Measurements from ENCODE around the gene FA2H. TPM values are rescaled to one million over a fixed set of nuclear protein-coding genes. Genes with fewer than 3 reads are reported as not detected.
A peak's percentile ranks its signal among the peaks of the same experiment; 100 is the strongest.
"Not testable (repeated sequence)": the region's sequence is repeated elsewhere in the genome, so short reads cannot be mapped to it uniquely, and the experiment has no call there.

The FA2H gene
- total RNA-seq, 2 experiments from 2014 or later = not detected

DNA sequence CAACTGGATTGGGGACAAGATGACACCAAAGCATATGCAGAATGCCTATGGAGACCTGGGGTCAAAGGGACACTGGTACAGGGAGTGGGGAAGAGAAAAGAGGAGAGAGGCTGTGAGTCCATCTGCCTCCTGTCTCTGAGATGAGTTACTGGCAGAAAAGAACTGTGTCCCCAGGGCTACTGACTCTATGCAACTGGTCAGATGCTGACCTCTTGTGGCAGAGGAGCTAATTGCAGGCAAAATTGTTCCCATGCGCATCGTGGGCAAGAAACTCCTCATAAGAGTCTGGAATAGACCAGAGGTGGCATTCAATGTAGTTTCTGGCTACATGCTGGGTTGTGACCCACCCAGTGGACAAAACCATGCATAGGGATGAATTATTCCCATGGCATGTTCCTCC, 47.9 kb downstream of the FA2H start:
- Mint-ChIP-seq H3K36me3 (ENCODE audit: low read depth) (no peaks in the 10 kb centered on the region), H3K27me3 (ENCODE audit: low read depth) (no peaks in the 10 kb centered on the region), H3K27ac (no peak overlapping the region), H3K4me3 (no peak overlapping the region), H3K4me1 (ENCODE audit: low read depth) (peaks cover 13% of the 10 kb centered on the region), H3K9me3 (ENCODE audit: insufficient read depth) (peaks cover 7% of the 10 kb centered on the region)
- ChIA-PET CTCF (interaction anchor here (0.7 to 2.8 kb wide), 10 partner anchors 11 to 417 kb away, joined by 3 to 11 read pairs (median 3); partner anchors contain the start of gene MLKL), POLR2A (no interaction called here)
- ATAC-seq (no peak), DNase-seq (peak; percentile 45)

DNA sequence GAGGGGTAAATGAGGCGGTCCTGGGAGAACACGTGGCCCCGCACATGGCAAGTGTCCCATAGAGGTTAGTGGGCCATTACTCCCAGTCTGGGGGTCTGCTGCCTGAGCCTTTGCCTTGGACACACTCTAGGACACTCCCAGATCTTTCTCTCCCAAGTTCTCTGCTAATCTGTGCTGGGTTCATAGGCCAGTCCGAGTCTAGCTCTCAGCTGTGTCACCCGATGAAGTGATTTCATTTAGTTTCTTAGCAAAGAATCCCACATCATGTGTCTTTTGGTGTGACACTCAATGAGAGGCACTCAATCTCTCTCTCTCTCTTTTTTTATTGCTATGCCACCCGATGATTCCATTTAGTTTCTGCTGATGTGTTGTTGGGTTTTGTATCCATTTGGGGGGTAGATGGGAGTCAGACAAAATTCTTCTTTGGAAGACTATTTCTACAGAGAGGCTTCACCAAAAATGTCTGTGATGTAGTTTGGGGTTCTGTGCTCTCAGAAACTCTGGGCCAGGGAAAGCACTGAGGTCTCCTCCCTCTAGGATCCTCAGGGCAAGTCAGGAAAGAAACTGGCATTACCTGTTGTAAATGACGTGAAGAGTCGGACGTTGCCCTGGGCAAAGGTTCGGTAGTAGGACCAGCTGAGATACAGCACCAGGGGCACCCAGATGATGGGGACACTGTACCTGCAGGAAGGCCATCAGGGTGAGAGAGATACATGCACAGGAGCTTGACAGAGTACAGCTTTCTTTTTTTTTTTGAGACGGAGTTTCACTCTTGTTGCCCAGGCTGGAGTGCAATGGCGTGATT, 48.8 kb downstream of the FA2H start:
- Mint-ChIP-seq H3K27me3 (ENCODE audit: low read depth) (no peaks in the 10 kb centered on the region), H3K36me3 (ENCODE audit: low read depth) (no peaks in the 10 kb centered on the region), H3K4me1 (ENCODE audit: low read depth) (peaks cover 13% of the 10 kb centered on the region), H3K4me3 (no peak overlapping the region), H3K9me3 (ENCODE audit: insufficient read depth) (peaks cover 7% of the 10 kb centered on the region), H3K27ac (no peak overlapping the region)
- ChIA-PET POLR2A (no interaction called here), CTCF (interaction anchor here (0.7 to 2.8 kb wide), 8 partner anchors 12 to 416 kb away, joined by 3 to 11 read pairs (median 5); partner anchors contain the start of gene MLKL)
- DNase-seq = no peak
- no peak for ATAC-seq

DNA sequence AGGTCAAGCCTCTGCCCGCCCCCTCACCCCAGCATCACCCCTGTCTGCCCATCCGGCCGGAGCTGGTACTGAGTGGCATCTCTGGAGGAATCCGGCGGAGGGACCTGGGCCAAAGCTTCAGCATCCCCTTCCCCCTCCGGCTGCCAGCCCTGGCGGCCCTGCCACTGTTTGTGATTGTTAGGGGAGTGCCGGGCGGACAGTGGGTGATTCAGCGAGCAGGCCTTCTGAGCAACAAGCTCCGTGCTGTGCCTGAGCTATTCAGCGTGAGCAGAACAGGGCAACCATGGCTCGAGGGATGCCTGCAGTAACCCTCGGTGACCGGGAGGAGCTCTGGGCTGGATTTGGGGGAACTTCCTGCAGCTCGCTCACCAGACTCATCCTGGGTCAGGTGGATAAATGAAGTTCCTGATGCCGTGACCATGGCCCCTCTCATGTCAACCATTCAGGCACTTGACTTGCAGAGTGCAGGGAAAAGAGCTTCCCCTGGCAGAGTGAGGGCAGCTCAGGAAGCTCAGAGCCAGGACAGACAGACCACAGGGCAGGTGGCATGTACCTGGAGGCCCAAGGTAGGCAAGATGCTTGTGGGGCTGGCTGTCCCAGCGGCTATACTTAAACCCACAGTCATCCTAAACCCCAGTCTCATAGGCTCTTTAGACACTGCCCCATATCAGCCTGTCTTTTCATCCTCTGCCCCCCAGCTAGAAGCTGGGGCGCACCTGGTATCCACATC, 49.6 kb downstream of the FA2H start:
- peaks cover 8% of the 10 kb centered on the region for H3K4me1 Mint-ChIP-seq (ENCODE audit: low read depth)
- POLR2A ChIA-PET = interaction anchor here (1.4 kb wide), 1 partner anchor 58 kb away, joined by 3 read pairs; the partner anchor contains the start of gene RFWD3
- H3K4me3 Mint-ChIP-seq = no peak overlapping the region
- peaks cover 7% of the 10 kb centered on the region for H3K9me3 Mint-ChIP-seq (ENCODE audit: insufficient read depth)
- ATAC-seq (no peak), DNase-seq (no peak)
- H3K36me3 Mint-ChIP-seq (ENCODE audit: low read depth) = no peaks in the 10 kb centered on the region
- no peaks in the 10 kb centered on the region for H3K27me3 Mint-ChIP-seq (ENCODE audit: low read depth)
- CTCF ChIA-PET = interaction anchor here (1.7 kb wide), 1 partner anchor 17 kb away, joined by 5 read pairs; no protein-coding TSS in a partner anchor
- H3K27ac Mint-ChIP-seq = no peak overlapping the region

DNA sequence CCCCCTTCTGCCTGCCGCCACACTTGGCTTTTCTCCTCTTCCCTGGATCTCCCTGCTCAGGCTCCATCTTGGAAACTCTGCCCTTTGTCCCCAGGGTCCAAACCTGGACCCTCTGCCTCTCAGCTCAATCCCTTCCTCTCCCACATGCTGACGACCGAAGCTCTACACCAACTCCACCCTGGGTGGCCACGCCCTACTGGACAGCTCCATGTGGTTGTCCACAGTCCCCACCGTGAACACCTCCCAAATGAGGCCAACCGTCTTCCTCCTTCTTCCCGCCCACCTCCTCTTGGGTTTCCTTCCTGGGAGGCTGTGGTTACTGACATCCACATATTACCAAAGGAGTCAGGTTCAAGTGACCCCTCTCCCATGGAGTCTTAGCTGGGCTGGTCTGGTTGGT, 51.4 kb downstream of the FA2H start:
- Mint-ChIP-seq H3K27me3 (ENCODE audit: low read depth) (no peaks in the 10 kb centered on the region), H3K9me3 (ENCODE audit: insufficient read depth) (peaks cover 7% of the 10 kb centered on the region), H3K27ac (no peak overlapping the region), H3K4me3 (no peak overlapping the region), H3K4me1 (ENCODE audit: low read depth) (no peaks in the 10 kb centered on the region), H3K36me3 (ENCODE audit: low read depth) (no peaks in the 10 kb centered on the region)
- CTCF ChIA-PET = interaction anchor here (1.1 kb wide), 1 partner anchor 140 kb away, joined by 4 read pairs; no protein-coding TSS in a partner anchor
- POLR2A ChIA-PET = interaction anchor here (1.5 kb wide), 1 partner anchor 14 kb away, joined by 3 read pairs; no protein-coding TSS in a partner anchor
- DNase-seq (no peak), ATAC-seq (no peak)

GRCh38 chr16:74722156-74722555, 52.5 kb downstream of the FA2H start:
- ATAC-seq, CTCF ChIA-PET, H3K27ac Mint-ChIP-seq: not testable (repeated sequence)

GRCh38 chr16:74721716-74722115, 52.9 kb downstream of the FA2H start:
- Mint-ChIP-seq H3K27me3 (ENCODE audit: low read depth) (no peaks in the 10 kb centered on the region), H3K9me3 (ENCODE audit: insufficient read depth) (no peaks in the 10 kb centered on the region), H3K4me1 (ENCODE audit: low read depth) (no peaks in the 10 kb centered on the region), H3K36me3 (ENCODE audit: low read depth) (no peaks in the 10 kb centered on the region), H3K4me3 (no peak overlapping the region), H3K27ac (no peak overlapping the region)
- ChIA-PET POLR2A (no interaction called here), CTCF (interaction anchor here (0.9 kb wide), 1 partner anchor 141 kb away, joined by 3 read pairs; no protein-coding TSS in a partner anchor)
- ATAC-seq (no peak), DNase-seq (no peak)

More at GRCh38 chr16:74722156-74722555, 52.5 kb downstream of the FA2H start:
- H3K9me3 Mint-ChIP-seq (ENCODE audit: insufficient read depth); H3K4me1 Mint-ChIP-seq (ENCODE audit: low read depth); H3K4me3 Mint-ChIP-seq; H3K36me3 Mint-ChIP-seq (ENCODE audit: low read depth); DNase-seq; H3K27me3 Mint-ChIP-seq (ENCODE audit: low read depth): not testable (repeated sequence)
- POLR2A ChIA-PET = interaction anchor here (1.5 kb wide), 1 partner anchor 15 kb away, joined by 3 read pairs; no protein-coding TSS in a partner anchor

DNA sequence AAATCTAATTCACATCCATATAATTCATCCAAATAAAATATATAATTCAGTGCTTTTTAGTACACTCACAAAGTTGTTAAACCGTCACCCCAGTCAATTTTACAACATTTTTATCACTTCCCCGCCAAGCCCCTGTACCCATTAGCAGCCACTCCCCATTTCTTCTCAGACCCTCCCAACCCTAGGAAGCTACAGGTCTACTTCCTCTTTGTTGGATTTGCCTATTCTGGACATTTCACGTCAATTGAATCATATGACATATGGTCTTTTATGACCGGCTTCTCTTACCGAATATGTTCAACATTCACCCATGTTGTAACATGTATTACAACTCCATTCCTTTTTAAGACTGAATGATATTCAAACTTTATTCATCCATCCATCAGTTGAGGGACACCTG, 54.0 kb downstream of the FA2H start:
- H3K4me3 Mint-ChIP-seq = no peak overlapping the region
- H3K4me1 Mint-ChIP-seq (ENCODE audit: low read depth) = no peaks in the 10 kb centered on the region
- ATAC-seq = no peak
- H3K27ac Mint-ChIP-seq = no peak overlapping the region
- no peaks in the 10 kb centered on the region for H3K27me3 Mint-ChIP-seq (ENCODE audit: low read depth)
- no peaks in the 10 kb centered on the region for H3K36me3 Mint-ChIP-seq (ENCODE audit: low read depth)
- no peak for DNase-seq
- ChIA-PET POLR2A (no interaction called here), CTCF (interaction anchor here (0.9 to 1.0 kb wide), 2 partner anchors 142 to 143 kb away, joined by 3 read pairs; no protein-coding TSS in a partner anchor)
- H3K9me3 Mint-ChIP-seq (ENCODE audit: insufficient read depth) = no peaks in the 10 kb centered on the region

DNA sequence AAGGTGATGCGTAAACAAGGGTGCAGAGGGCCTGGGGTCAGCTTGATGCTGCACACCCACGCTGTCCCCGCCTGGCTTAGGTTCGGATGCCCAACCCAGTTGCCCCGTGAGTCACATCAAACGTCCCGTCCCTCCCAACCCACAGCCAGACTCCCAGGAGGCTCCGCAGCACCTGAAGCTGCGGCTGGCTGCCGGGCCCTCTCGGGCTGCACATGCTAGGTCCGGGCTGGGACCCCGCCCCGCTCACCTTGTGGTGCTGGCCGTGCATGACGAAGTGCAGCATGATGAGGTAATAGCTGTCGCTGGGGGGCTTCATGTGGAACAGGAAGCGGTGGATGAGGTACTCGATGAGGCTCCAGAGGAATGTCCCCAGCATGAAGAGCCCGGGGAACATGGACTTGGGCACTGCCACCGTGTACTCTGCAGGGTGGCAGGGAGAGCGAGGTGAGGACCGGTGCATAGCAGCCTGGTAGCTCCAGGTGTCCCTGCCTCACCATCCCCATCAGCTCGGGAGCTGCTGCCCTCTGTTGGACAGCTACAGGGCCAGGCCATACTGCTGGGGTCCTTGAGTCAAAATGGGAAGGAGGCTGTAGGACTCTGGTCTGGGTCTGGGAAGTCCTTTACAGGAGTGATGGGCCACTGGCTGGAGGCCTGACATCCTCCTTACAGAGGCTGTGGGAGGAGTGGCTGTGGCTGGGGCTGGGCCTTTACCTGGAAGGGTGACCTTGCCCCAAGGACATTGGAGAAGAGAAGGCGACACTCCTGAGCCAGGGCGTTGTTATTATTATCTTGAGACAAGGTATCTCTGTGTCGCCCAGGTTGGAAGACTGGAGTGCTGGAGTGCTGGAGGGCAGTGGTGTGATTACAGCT, 55.6 kb downstream of the FA2H start:
- CTCF ChIA-PET = interaction anchor here (0.6 kb wide), 1 partner anchor 199 kb away, joined by 3 read pairs; no protein-coding TSS in a partner anchor
- Mint-ChIP-seq H3K4me3 (no peak overlapping the region), H3K27ac (no peak overlapping the region), H3K36me3 (ENCODE audit: low read depth) (no peaks in the 10 kb centered on the region), H3K27me3 (ENCODE audit: low read depth) (no peaks in the 10 kb centered on the region), H3K4me1 (ENCODE audit: low read depth) (no peaks in the 10 kb centered on the region), H3K9me3 (ENCODE audit: insufficient read depth) (no peaks in the 10 kb centered on the region)
- no peak for ATAC-seq
- DNase-seq = no peak
- POLR2A ChIA-PET = interaction anchor here (0.6 to 1.1 kb wide), 2 partner anchors 19 to 237 kb away, joined by 3 to 4 read pairs; no protein-coding TSS in a partner anchor

- no peaks in the 10 kb centered on the region for H3K27me3 Mint-ChIP-seq (ENCODE audit: low read depth)
- H3K36me3 Mint-ChIP-seq (ENCODE audit: low read depth) = no peaks in the 10 kb centered on the region
- H3K4me3 Mint-ChIP-seq = no peak overlapping the region
- no peaks in the 10 kb centered on the region for H3K4me1 Mint-ChIP-seq (ENCODE audit: low read depth)
- ChIA-PET CTCF (no interaction called here), POLR2A (interaction anchor here (1.1 kb wide), 1 partner anchor 18 kb away, joined by 4 read pairs; no protein-coding TSS in a partner anchor)
- ATAC-seq (no peak), DNase-seq (no peak)
- H3K9me3 Mint-ChIP-seq (ENCODE audit: insufficient read depth) = no peaks in the 10 kb centered on the region
- H3K27ac Mint-ChIP-seq = no peak overlapping the region
Measured at GRCh38 chr16:74718140-74718539, 56.5 kb downstream of the FA2H start.

GRCh38 chr16:74717367-74717766, 57.3 kb downstream of the FA2H start:
- Mint-ChIP-seq H3K27ac (no peak overlapping the region), H3K4me3 (no peak overlapping the region), H3K36me3 (ENCODE audit: low read depth) (no peaks in the 10 kb centered on the region), H3K4me1 (ENCODE audit: low read depth) (no peaks in the 10 kb centered on the region), H3K27me3 (ENCODE audit: low read depth) (no peaks in the 10 kb centered on the region), H3K9me3 (ENCODE audit: insufficient read depth) (no peaks in the 10 kb centered on the region)
- no peak for ATAC-seq
- POLR2A ChIA-PET = no interaction called here
- no peak for DNase-seq
- CTCF ChIA-PET = no interaction called here

GRCh38 chr16:74716355-74716754, 58.3 kb downstream of the FA2H start:
- DNase-seq (no peak), ATAC-seq (no peak)
- Mint-ChIP-seq H3K4me1 (ENCODE audit: low read depth) (no peaks in the 10 kb centered on the region), H3K4me3 (no peak overlapping the region), H3K27me3 (ENCODE audit: low read depth) (no peaks in the 10 kb centered on the region), H3K9me3 (ENCODE audit: insufficient read depth) (no peaks in the 10 kb centered on the region), H3K27ac (no peak overlapping the region), H3K36me3 (ENCODE audit: low read depth) (no peaks in the 10 kb centered on the region)
- POLR2A ChIA-PET = no interaction called here
- CTCF ChIA-PET = no interaction called here

Data from activated CD8-positive, alpha-beta T cell treated with anti-CD3 and anti-CD28 coated beads, Interleukin-2, amount 10 ng/mL, durations not matched to agents 7 days and 5 days (primary cell).